GM21723 (cell line): ENCODE results near the gene ZBTB45.
"Not testable (repeated sequence)": the region's sequence is repeated elsewhere in the genome, so short reads cannot be mapped to it uniquely, and the experiment has no call there.

Source experiments
- ATAC-seq: cut with Tn5 transposase; IDR thresholded peaks from one replicate; pipeline ENCODE4 v1.9.1; 2021; ENCODE audit warnings: mild to moderate bottlenecking, moderate library complexity; ENCODE audit not compliant: unreplicated experiment

Gene ZBTB45

DNA sequence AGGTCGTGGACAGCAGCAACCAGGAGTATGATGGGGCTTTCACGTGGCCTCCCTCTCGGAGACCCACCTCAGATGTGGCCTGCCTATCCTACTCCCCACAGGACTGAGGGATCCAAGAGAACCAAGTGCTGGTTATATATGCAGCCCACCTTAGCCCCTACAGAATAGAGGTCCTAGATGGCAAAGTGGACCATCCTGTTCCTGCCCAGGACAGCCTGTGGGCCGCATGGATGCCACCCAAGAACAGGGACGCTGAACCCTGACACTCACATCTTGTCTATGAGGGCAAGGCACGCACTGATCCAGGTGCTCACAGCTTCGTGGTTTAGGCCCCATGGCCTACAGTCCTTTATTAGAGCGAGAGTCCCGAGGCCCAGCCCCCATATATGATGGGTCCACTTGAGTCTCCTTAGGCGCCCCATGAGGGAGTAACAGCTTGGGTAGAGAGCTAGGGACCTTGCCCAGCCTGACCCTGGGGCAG is 6.4 kb downstream of the ZBTB45 start:
- no peak for ATAC-seq

DNA sequence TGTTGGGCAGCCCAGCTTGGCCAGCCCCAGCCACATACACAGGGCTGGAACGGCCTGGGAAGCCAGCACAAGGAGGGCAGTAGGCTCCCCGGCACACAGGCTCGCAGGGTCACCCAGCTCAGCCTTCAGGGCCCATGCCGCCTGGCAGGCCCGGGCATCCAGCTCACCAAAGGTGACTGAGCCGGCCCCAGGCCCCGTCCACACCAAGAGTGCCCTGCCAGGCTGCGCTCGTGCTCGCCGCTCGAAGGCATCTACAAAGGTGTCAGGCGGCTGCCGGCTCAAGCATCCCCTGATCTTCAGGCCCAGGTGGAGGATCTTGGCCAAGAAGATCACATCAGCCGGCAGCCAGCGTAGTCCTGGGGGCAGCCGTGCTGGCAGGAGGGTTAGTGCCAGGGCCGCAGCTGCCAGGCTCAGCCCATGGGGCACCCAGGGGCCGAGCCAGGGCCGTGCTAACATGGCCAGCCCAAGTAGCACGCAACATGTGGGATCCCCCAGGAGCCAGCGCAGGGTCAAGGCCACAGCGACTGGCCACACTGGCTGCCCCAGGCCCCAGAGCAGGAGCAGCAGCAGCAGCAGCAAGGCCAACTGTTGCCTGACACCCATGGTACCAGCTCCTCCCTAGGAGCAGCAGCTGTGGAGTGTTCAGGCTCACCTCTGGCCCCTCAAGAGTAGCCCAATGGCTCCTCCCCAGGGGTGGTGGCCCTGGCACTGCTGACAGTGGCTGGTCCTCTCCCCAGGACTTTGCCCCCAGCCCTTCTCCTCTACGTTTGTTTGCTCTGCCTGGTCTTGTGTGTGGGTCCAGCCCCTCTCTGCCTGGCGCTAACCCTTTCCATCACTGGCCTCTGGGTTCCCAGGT is 8.0 kb downstream of the ZBTB45 start, which contains the start of gene SLC27A5:
Gene SLC27A5 (minus strand): TSS at position 640 of the 856 bp plus-strand sequence. CDS start 37 bp downstream, at position 603.
- ATAC-seq = no peak

- no peak for ATAC-seq
Measured at GRCh38 chr19:58510084-58510862, 9.3 kb downstream of the ZBTB45 start.

- ATAC-seq = no peak
Measured at GRCh38 chr19:58509731-58510083, 9.9 kb downstream of the ZBTB45 start.

DNA sequence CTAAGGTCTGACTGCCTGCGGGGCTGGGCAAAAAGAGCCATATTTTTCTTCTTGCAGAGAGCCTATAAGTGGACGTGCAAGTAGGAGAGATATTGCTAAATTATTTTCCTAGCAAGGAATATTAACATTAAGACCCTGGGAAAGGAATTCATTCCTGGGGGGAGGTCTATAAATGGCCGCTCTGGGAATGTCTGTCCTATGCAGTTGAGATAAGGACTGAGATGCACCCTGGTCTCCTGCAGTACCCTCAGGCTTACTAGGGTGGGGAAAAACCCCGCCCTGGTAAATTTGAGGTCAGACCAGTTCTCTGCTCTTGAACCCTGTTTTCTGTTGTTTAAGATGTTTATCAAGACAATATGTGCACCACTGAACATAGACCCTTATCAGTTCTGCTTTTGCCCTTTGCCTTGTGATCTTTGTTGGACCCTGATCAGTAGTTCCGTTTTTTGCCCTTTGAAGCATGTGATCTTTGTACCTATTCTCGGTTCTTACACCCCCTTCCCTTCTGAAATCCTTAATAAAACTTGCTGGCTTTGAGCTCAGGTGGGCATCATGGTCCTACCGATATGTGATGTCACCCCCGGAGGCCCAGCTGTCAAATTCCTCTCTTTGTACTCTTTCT is 11.9 kb downstream of the ZBTB45 start:
- ATAC-seq = not testable (repeated sequence)

DNA sequence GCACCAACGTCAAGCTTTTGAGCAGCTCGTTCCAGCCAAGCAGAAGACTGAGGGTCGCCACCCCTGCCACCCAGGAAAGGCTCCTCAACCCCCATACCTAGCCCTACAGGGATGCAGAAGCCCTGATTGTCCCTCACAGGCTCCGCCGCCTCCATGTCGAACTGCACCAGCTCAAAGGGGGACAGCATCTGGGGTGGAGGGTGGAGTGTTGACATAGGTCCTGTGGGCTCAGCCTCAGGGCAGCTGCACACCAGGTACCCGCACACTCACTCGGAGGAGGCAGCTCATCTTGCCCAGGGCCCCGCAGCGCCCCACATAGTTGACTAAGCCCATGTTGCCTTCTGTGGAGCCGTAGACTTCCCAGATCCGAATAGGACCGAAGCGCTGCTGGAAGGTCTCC is 19.4 kb downstream of the ZBTB45 start:
- ATAC-seq = no peak

DNA sequence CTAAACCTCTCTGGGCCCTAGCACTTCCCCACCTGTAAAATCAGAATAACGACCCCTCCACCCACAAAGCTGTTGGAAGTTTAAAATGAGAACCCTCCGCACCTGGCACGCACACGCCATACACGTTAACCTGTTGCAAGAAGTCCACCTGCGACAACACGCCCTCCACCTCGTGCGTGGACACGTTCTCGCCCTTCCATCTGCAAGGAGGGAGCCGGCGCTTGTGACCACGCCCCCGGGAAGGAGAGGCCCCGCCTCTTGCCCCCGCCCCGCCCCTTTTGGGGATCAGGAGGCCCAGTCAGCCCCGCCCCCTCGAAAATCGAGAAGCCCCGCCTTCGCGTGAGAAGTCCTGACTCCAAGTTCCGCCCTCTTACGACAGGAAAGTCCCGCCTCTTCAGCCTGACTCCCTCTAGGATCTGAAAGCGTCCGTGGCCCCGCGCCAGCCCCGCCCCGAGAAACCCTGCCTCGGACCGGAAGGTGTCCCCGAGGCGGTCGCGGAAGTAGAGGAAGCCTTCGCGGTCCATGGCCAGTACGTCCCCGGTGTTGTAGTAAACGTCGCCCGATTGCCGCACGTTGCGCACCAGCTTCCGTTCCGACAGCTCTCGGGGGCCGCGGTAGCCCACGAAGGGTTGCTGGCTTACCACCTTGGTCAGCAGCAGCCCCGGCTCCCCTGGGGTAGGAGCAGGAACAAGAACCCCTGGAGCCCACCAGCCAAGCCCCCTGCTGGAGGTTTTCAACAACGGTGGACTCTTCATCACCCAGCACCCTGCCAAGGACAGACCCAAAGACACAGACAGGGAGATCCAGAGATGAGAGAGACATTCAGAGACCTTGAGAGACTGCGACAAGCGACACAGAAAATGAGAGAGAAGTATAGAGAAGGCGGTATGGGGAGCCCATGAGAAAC is 20.3 kb downstream of the ZBTB45 start:
- ATAC-seq = peak; percentile 88

DNA sequence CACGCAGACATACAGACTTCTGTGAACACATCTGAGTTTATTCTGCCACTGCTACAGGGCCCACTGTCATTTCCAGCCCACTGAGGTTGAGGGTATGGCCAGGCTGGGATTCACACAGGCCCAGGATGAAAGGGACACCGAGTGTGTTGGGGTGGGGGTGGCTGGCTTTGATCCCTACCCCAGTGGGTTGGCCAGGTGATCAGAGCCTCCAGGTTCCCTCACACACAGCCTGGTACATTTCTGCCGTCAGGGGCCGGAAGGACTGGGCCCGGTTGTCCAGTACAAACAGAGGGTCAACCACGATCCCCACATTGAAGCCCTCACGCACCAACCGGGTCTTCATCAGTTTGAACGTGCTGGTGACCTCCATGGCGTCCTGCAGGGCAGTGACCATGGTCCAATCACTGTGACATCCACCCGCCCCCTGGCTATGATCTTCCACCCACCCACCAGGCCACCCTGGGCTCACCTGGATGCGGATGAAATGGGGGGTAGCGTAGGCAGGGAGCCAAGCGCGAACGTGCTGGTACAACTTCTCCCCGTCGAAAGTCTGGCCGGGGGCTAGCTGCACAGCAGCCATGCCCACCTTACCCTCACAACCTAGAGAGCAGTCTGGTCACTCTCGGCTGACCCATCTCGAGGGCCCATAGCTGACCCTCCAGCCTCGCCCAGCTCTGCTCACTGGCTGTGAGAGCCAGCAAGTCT is 21.1 kb downstream of the ZBTB45 start:
- ATAC-seq = peak; percentile 12

- no peak for ATAC-seq
Measured at GRCh38 chr19:58497634-58498170, 21.9 kb downstream of the ZBTB45 start.

DNA sequence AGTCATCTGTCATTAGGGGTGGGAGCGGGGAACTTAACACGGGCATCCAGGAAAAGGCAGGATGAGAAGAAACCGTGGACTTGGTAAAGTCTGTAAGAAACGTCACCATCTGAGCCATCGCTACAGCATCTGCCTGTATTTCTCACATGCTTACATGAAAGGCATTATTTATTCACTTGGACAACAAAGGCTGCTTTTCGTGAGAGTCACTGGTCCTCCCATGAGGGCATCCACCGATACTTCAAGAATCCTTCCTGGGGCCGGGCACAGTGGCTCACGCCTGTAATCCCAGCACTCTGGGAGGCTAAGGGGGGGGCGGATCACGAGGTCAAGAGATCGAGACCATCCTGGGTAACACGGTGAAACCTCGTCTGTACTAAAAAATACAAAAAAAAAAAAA is 27.3 kb downstream of the ZBTB45 start:
- ATAC-seq = no peak

DNA sequence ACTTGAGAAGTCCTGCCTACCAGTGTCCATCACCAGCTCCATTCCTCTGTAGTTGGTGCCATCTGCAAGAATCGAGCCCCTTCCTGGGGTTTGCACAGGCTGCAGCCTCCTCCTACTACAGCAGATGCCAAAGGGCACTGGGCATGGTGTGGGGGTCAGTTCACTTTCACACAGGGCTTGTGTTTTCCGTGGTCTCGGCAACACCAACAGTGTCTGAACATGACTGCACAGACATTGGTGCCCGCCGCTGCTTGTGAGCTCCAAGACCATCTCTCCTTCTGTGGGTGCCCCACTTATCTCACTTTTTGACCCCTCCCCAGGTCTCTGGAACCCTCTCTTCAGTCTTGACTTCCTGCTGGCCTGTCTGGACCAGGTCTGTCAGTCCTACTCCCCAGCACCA is 28.2 kb downstream of the ZBTB45 start:
- no peak for ATAC-seq

DNA sequence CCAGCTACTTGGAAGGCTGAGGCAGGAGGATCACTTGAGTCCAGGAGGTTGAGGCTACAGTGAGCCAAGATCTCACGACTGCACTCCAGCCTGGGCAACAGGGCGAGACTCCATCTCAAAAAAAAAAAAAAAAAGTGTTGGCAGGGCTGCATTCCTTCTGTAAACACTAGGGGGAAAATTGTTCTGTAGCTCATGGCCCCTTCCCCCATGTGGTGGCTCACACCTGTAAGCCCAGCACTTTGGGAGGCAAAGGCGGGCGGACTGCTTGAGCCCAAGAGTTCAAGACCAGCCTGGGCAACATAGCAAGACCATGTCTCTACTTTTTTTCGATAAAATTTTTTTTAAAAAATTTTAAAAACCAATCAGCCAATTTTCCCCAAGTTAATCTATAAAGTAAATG is 35.3 kb downstream of the ZBTB45 start:
- not testable (repeated sequence) for ATAC-seq

DNA sequence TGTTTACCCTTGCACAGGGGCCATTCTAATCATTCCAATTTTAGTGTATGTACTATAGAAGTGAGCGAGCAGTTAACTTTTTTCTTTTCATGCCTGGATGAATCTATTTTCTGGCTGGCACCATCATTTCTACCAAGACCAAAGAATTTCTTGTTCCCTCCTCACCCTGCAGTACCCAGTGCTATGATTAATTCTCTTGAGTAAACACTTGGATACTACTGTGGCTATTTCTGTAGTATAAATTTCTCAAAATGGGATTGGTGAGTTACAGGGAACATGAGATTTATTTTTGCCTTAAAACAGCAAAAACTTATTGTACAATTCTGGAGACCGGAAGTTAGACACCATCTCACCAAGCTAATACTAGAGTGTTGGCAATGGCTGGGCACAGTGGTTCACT is 35.8 kb downstream of the ZBTB45 start:
- no peak for ATAC-seq

GRCh38 chr19:58482372-58482771 is 37.2 kb downstream of the ZBTB45 start:
- no peak for ATAC-seq

GRCh38 chr19:58480831-58481230 is 38.8 kb downstream of the ZBTB45 start:
- no peak for ATAC-seq

GRCh38 chr19:58480481-58480830 is 39.2 kb downstream of the ZBTB45 start:
- no peak for ATAC-seq

DNA sequence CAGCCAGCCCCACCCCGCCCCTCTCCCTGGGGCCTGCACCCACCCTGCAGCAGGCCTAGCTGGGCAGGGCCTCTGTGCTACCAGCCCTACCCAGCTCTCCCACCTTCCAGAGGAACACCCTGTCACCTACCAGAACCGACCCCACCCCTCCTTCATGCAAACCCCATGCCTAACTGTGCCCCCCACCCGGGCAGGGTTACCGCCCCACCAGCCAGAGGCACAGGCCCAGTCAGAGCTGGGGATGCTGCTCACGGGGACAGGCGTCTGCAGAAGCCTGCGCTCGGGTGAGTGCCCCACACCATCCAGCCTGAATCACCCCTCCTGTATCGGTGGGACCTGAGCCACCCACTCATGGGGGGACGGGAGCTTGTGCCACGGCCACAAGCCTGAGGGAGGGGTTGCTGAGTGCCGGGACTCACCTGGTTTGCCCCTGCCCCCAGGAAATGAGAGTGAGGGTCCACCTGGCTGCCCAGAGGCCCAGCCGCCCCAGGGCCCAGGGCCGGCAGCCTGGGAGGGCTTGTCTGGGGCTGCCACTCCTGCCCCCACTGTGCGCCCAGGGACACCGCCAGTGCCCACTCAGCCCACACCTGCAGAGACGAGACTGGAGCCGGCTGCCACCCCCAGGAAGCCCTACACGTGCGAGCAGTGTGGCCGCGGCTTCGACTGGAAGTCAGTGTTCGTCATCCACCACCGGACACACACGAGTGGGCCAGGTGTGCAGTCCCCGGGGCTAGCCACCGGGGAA is 39.7 kb downstream of the ZBTB45 start:
- ATAC-seq = no peak

DNA sequence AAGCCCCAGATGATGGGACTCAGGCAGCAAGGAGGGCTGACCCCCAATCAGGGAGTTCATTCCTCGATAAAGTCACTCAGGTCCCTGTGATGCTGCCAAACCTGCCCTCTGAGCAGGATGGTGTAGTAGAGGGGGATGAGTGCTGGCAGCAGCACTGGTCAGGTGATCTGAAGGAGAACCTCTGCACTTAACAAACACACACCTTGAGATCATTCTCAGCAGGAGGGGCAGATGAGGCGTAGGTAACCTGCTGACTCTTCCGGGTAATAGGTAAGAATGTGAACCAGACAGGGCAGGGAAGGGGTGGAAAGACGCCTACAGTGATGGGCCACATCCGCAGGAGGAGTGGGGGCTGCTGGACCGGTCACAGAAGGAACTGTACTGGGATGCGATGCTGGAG is 40.3 kb downstream of the ZBTB45 start:
- no peak for ATAC-seq

GRCh38 chr19:58477871-58478270 is 41.7 kb downstream of the ZBTB45 start:
- ATAC-seq = no peak
